ENCODE measurements around the gene DMD. TPM values are rescaled to one million over a fixed set of nuclear protein-coding genes. Genes with fewer than 3 reads are reported as not detected.

Gene DMD
- total and polyA plus RNA-seq, 2 donors (not counting 1 experiment from before 2014, with no cell fraction given): 2.0 to 51.8 TPM

- Mint-ChIP-seq H3K4me3 (no peak overlapping the region), H3K27ac (no peak overlapping the region), H3K27me3 (no peaks in the 10 kb centered on the region), H3K9me3 (ENCODE audit: insufficient read depth) (no peaks in the 10 kb centered on the region), H3K4me1 (no peaks in the 10 kb centered on the region)
- no peaks in the 10 kb centered on the region for H4K20me1 ChIP-seq (ENCODE audit: control insufficient read depth, insufficient read depth, low read length, poor library complexity, severe bottlenecking)
- H3K27me3 ChIP-seq (replicated peaks in 1 of 4; ENCODE audit: control extremely low read depth in 1 of 4, control insufficient read depth in 3 of 4, insufficient read depth in 4 of 4, low read length in 3 of 4): no peaks in the 10 kb centered on the region
- DNase-seq (no peak), ATAC-seq (ENCODE audit: low read depth) (no peak)
- TF ChIP-seq CTCF (IDR thresholded peaks at IDR 0.05) (no peak), EZH2 (IDR thresholded peaks at IDR 0.05; ENCODE audit: borderline replicate concordance, insufficient read depth, low read depth, low read length, poor library complexity, severe bottlenecking) (no peak)
- no peak overlapping the region for H3K9ac ChIP-seq (ENCODE audit: low read length)
- no peaks in the 10 kb centered on the region for H3K79me2 ChIP-seq (ENCODE audit: control insufficient read depth, insufficient read depth, low read length)
- H2AFZ ChIP-seq (ENCODE audit: insufficient read depth, low read depth, low read length, poor library complexity, severe bottlenecking): no peak overlapping the region
- no peaks in the 10 kb centered on the region for H3K4me1 ChIP-seq (ENCODE audit: control insufficient read depth in 2 of 2, insufficient read depth in 2 of 2, low read length in 2 of 2)
- ChIA-PET CTCF (interaction anchor here (0.6 to 6.2 kb wide), 7 partner anchors 11 to 559 kb away, joined by 3 to 121 read pairs (median 4); no protein-coding TSS in a partner anchor), POLR2A (no interaction called here)
- no peak overlapping the region for H3K4me2 ChIP-seq (replicated peaks; ENCODE audit: low read depth, low read length, poor library complexity, severe bottlenecking)
- intact Hi-C loops (cut with micrococcal nuclease): loop anchor here (5.0 kb wide), 1 partner anchor 322 kb away; no protein-coding TSS in a partner anchor
- H3K27ac ChIP-seq (ENCODE audit: low read length in 2 of 2): no peak overlapping the region
- WGBS (ENCODE audit: insufficient coverage): no CpG with 5 or more reads among the region's 3 CpGs
- H3K4me3 ChIP-seq (ENCODE audit: control extremely low read depth in 1 of 5, extremely low read depth in 1 of 5, insufficient read depth in 1 of 5, low read depth in 2 of 5, low read length in 4 of 5): no peak overlapping the region
- no peaks in the 10 kb centered on the region for H3K9me3 ChIP-seq (ENCODE audit: control extremely low read depth in 1 of 3, control insufficient read depth in 2 of 3, insufficient read depth in 1 of 3, low read length in 2 of 3)
- H3K36me3 ChIP-seq (replicated peaks in 1 of 2; ENCODE audit: control extremely low read depth in 1 of 2, control insufficient read depth in 1 of 2, extremely low read depth in 1 of 2, insufficient read depth in 2 of 2, low read length in 1 of 2): no peaks in the 10 kb centered on the region
Measured at GRCh38 chrX:31294475-31294874, 1916.9 kb downstream of the DMD start.

GRCh38 chrX:31293409-31293808, 1917.9 kb downstream of the DMD start:
- CTCF ChIA-PET: interaction anchor here (1.0 to 6.2 kb wide), 11 partner anchors 9 to 558 kb away, joined by 3 to 121 read pairs (median 3); no protein-coding TSS in a partner anchor
- no peak overlapping the region for H3K27ac Mint-ChIP-seq
- no peaks in the 10 kb centered on the region for H3K27me3 Mint-ChIP-seq
- DNase-seq (peak; percentile 46), ATAC-seq (ENCODE audit: low read depth) (peak; percentile 72)
- Histone ChIP-seq H2AFZ (ENCODE audit: insufficient read depth, low read depth, low read length, poor library complexity, severe bottlenecking) (no peak overlapping the region), H3K4me1 (ENCODE audit: control insufficient read depth in 2 of 2, insufficient read depth in 2 of 2, low read length in 2 of 2) (no peaks in the 10 kb centered on the region), H3K27ac (ENCODE audit: low read length in 2 of 2) (no peak overlapping the region), H3K4me2 (replicated peaks; ENCODE audit: low read depth, low read length, poor library complexity, severe bottlenecking) (no peak overlapping the region), H3K9me3 (ENCODE audit: control extremely low read depth in 1 of 3, control insufficient read depth in 2 of 3, insufficient read depth in 1 of 3, low read length in 2 of 3) (no peaks in the 10 kb centered on the region), H3K4me3 (ENCODE audit: control extremely low read depth in 1 of 5, extremely low read depth in 1 of 5, insufficient read depth in 1 of 5, low read depth in 2 of 5, low read length in 4 of 5) (no peak overlapping the region), H3K9ac (ENCODE audit: low read length) (no peak overlapping the region), H3K79me2 (ENCODE audit: control insufficient read depth, insufficient read depth, low read length) (no peaks in the 10 kb centered on the region), H4K20me1 (ENCODE audit: control insufficient read depth, insufficient read depth, low read length, poor library complexity, severe bottlenecking) (no peaks in the 10 kb centered on the region), H3K36me3 (replicated peaks in 1 of 2; ENCODE audit: control extremely low read depth in 1 of 2, control insufficient read depth in 1 of 2, extremely low read depth in 1 of 2, insufficient read depth in 2 of 2, low read length in 1 of 2) (no peaks in the 10 kb centered on the region), H3K27me3 (replicated peaks in 1 of 4; ENCODE audit: control extremely low read depth in 1 of 4, control insufficient read depth in 3 of 4, insufficient read depth in 4 of 4, low read length in 3 of 4) (no peaks in the 10 kb centered on the region)
- intact Hi-C loops (cut with micrococcal nuclease): loop anchor here (1.0 to 5.0 kb wide), 3 partner anchors 79 to 321 kb away; no protein-coding TSS in a partner anchor
- no peak for TF ChIP-seq EZH2 (IDR thresholded peaks at IDR 0.05; ENCODE audit: borderline replicate concordance, insufficient read depth, low read depth, low read length, poor library complexity, severe bottlenecking)
- TF ChIP-seq CTCF (IDR thresholded peaks at IDR 0.05): peak; percentile 50
- no CpG with 5 or more reads among the region's 6 CpGs for WGBS (ENCODE audit: insufficient coverage)
- POLR2A ChIA-PET: no interaction called here
- no peaks in the 10 kb centered on the region for H3K9me3 Mint-ChIP-seq (ENCODE audit: insufficient read depth)
- no peaks in the 10 kb centered on the region for H3K4me1 Mint-ChIP-seq
- H3K4me3 Mint-ChIP-seq: no peak overlapping the region
